HG02870 (cell line): Measurements from ENCODE around the gene SEBOX.

ENCODE experiments used
- ATAC-seq: cut with Tn5 transposase; IDR thresholded peaks from one replicate; pipeline ENCODE4 v1.9.1; 2021; ENCODE audit warnings: mild to moderate bottlenecking, moderate library complexity; ENCODE audit not compliant: unreplicated experiment

SEBOX gene, protein sequence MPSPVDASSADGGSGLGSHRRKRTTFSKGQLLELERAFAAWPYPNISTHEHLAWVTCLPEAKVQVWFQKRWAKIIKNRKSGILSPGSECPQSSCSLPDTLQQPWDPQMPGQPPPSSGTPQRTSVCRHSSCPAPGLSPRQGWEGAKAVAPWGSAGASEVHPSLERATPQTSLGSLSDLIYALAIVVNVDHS

DNA sequence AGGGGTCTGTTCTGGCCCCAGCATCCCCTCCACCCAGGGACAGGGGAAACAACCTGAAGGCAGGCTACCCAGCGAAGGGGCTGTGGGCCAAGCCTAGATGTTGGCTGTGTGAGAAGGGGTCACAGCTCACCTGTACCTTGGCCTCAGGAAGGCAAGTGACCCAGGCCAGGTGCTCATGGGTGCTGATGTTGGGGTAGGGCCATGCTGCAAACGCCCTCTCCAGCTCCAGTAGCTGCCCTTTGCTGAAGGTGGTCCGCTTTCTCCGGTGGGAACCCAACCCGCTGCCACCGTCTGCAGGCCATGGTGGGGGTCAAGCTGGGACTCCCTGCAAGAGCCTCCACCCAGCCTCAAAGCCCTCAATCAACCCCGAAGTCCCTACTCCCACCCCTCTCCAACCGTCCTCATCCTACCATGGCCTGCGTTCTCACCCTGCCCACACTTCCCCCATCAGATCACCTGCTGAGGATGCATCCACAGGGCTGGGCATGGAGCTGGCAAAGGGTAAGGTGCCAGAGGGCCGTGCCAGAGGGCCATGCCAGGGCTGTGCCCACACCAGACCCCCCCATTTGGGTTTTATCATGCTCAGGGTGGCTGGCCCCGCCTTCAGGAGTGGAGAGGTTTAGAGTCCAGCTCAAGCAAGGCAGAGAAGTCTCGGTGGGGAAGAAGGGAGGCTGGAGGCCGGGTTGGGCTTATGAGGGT, at the start of gene SEBOX:
Gene SEBOX (minus strand): TSS at position 535 of the 699 bp plus-strand sequence. CDS start 48 bp downstream, at position 487.
- no peak for ATAC-seq

DNA sequence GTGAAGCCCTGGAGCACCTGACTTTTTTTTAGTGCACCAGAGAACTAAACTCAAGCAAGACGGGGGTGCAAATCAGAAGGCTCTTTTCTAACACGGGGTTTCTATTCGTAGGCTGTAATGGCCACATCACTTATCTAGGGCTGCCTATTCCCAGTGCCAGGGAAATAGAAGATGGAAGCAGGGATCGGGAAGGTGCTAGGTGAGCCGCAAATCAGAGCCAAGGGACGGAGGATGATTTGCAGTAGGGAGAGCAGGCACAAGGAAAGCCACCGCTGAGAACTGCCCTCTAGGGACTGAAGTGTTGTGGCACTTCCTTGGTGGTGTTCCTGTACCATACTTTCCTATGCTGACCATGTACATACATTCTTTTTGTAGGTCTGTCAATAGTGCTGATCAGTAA, 48.8 kb upstream of the SEBOX start:
- no peak for ATAC-seq

DNA sequence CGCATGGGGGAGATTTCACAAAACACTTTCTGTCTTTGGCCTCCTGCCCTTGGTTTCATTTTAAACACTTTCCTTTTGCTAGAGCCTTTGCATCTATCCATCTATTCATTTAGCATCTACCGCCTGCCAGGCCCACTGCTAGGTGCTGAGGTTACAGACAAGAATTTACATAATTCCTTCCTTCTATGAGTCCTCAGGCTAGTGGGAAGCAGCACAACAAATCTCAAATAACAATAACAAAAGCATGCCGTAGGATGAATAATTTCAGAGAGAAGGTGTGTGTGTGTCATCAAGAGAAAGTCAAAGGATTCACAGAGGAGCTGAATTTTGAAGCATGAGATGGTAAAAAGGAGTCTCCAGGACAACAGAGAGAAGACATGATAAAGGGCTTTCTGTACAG, 47.1 kb upstream of the SEBOX start:
- no peak for ATAC-seq

DNA sequence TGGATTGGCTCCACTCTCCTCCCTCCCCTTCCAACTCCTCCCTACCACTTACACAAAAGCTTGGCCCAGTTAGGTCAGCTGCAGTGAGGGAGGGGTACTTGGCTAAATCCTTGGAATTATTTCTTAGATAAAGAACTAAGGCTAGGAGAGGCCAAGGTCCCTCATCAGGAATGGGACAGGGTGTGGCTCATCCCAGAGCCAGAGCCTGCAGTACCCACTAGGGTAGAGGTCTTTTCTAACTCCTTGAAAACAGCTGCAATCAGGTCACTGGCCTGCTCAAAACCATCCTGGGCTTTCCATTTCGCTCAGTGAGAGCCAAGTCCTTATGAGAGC, 42.9 kb upstream of the SEBOX start:
- ATAC-seq: no peak

DNA sequence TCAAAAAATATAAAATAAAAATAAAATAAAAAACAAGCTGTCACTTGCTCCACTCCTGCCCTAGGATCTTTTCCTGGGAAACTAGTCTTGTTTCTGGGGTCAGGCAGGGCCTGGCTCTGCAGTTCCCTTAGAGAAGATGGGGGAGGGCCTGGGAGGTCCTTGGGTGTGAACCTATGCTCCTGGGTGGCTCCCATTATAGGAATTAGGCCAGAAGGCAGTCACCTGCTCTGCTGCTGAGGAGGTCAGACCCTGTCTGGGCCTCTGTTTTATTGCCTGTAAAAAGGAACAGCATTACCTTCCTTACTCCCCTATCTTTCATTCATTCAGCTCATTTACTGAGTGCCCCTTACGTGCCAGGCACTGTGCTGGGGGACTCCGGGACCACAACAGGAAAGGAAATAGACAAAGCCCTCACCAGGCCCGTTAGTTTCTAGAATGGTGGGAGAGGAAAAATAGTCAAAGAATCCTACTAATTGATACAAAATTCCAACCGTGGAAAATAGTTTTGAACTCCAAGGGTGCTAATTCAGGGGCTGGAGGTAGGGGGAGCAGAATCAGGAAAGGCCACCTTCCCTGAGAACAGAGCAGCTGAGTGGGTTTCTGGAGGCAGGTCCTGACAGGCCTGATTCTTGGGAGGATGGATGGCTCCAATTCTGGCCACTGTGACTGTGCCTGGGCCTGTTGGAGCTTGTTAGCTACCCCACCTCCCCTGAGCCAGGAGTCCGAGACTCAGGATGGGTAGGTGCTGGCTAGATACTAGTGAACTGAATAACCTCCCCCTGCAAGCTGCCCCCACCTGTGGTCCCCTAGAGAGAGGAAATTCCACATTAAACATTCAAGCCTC, 42.4 kb upstream of the SEBOX start:
- no peak for ATAC-seq

DNA sequence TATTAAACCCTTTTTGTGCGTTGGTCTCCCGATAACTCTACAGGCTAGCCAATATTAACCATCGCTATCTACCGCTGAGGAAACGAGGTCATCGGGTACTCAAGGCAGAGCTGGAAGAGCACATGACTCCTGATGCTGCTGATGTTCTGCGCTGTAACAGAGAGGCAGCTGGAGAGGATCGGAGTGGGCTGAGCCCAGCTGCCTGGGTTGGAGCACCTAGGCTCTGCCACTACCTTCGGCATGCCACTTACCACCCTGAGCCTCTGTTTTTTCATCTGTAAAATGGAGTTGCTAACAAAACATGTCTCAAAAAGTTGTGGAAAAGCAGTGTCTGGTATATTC, 41.4 kb upstream of the SEBOX start:
- peak; percentile 14 for ATAC-seq

DNA sequence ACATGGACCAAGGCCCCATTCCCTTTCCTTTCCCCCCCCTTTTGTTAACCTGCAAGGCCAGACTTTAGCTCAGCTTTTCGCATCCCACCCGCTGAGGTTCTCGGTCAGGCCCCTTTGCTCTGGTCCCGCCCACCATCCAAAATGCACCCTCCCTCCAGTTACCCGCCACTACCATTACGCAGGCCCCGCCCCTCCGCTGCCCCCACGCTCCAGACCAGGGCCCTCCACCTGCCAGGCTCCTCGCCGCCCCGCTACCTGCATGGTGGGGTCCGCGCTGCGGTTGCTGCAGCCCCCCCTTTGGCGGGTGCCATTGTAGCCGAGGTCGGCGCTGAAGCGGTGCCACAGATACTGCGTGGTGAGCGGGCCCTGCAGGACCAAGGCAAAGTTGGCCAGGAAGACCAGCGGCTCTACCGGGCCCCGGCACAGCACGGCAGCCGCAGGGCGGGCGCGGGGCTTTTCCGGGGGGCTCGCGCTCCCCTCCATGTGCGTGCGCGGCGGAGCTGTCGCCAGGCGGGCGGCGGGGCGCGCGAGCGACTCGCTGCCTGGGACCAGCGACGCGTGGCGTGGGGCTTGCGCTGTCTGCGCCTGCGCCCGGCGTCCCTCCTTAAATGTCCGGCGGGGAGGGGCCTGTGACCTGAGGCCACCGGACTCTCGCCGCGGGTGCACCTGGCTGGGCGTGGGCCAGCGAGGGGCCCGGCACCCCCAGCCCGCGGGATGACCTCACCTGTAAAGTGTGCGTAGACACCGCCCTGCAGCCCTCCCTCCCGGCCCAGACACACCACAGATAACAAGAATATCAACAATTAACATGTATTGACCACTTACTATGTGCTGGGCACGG, 40.9 kb upstream of the SEBOX start, which contains the start of gene SLC46A1:
Gene SLC46A1 (minus strand): TSS at position 581 of the 841 bp plus-strand sequence. CDS start 98 bp downstream, at position 483.
- ATAC-seq: peak; percentile 63

DNA sequence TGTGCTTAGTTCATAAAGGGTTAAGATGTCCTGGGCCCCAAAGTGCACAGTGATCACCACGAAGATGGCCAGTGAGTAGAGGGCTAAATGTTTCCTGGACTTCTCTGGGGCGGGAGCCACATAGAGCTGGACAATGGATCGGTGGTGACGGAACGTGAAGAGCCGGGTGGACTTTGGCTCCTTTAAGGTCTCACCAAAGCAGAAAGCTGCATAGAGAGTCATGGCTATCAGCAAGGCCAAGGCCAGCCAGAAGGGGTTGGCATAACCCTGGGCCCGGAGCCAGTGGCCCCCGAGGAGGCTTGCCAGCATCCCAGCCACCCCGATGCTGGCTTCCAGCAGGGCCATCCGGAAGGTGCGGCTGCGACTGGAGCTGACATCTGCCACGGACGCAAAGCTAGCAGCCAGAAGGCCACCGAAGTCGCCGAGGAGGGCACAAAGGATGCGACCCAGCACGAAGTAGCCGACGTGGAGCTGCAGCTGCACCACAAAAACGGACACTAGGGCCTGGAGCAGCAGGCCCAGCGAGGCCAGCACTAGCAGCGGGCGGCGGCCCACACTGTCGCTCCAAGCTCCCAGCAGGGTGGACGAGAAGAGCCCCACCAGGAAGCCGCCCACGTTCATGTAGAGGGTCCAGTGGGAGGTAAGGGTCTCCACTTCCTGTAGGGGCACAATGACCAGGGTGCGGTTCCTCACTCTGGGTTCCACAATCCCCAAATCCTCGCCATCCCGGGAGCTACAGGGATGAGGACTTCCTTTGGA, 40.0 kb upstream of the SEBOX start:
- ATAC-seq: no peak

DNA sequence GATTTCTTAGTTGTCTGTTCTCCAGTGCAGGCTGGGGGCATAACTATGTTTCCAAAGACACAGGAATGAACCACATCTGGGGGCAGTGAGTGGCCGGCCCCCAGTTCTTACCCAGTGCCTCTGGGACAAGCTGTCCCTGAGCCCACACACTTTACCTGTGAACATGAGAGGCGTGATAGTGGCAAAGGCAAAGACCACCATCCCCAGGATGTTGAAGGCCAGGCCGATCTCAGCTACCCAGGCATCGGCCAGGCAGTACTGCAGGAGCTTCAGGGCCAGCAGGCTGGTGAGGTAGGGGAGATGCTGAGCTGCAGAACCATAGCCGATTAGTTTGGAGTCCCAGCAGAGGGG, 39.4 kb upstream of the SEBOX start:
- ATAC-seq: no peak

DNA sequence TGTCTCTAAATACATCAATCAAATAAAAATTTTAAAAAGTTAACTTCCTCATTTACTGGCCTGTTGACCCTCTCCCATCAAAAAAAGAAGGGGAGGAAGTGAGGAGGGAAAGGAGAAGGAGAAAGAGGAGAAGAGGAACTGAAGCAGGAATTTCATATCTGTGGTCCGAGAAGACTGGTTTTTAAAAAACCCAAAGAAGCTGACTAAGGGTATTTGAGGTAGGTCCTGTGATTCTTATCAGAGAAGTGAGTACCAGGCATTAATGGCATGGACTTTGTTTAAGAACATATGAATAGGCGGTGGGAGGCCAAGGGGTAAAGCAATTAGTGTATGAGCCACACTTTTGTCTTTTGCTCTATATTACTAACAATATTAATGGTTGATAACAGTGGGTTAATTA, 39.0 kb upstream of the SEBOX start:
- no peak for ATAC-seq

DNA sequence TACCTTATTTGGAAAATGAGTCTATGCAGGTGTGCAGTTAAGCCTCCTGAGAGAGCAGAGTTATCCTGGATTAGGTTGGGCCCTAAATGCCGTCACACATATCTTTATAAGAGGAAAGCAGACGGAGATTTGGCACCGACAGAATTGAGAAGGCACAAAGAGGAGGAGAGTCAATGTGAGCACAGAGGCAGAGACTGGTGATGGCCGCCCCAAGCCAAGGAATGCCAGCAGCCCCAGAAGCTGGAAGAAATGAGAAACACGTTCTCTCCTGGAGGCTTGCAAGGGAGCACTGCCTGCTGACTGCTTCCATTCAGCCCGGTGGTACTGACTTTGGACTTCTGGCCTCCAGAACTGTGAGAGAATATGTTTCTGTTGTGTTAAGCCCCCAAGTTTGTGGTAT, 37.8 kb upstream of the SEBOX start:
- ATAC-seq: no peak

DNA sequence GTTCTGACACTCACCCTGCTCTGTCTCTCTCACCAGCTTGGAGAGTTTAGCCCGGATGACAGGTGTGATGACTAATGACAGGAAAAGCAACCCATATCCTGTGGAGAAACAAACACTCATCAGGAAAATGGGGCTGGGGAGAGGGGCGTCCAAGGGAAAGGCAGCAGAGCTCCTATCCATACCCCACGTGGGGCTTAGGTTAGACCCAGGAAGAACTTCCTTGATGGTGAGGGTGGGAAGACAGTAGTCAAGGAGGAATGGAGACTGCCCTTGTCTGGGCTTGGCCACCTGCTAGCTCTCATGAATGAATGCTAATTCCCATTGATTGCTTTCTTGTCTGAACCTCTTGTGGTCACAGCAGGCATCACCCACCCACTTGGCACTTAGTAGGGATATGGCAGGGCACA, 37.2 kb upstream of the SEBOX start:
- ATAC-seq: no peak

DNA sequence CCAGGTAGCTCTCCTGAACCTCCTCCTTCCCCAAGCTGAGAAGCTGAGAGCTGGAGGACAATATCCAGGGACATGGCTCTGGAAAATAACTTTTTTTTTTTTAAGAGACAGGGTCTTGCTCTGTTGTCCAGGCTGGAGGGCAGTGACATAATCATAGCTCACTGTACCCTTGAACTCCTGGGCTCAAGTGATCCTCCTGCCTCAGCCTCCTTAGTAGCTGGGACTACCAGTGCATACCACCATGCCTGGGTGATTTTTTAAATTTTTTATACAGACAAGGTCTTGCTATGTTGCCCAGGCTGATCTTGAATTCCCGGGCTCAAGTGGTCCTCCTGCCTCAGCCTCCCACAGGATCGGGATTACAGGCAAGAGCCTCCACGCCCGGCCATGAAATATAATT, 34.8 kb upstream of the SEBOX start:
- ATAC-seq: no peak

DNA sequence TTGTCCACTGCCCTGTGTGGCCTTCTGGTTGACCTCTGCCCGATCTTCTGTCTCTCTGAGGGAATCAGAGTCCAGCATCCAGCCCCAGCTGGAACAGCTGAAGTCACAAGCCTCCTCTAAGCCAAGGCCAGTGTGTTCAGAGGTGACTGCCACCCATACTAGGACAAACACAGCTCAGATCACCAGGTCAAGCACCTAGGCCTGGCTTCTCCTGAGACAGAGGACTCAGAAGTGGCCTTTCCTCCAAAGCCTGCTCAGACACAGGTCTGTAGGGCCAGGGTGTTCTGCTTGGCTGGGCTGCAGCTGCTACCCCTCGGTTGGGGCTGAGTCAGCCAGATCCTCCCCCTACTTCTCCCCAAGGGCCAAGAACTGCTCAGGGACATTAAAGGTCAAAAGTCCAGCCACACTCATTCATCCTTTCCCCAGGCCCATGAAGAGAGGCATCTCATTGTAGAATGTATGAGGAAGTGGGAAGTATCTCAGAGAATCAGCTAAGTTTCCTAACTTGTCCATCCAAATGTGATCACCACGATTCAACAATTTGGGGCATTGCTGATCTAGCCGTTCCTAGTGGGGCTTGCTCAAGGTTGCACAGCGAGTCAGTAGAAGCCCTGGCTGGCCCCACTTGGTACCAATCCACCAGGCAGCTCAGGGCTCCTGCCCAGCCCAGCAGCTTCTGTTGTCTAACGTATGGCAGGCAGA, 33.4 kb upstream of the SEBOX start:
- ATAC-seq: no peak

DNA sequence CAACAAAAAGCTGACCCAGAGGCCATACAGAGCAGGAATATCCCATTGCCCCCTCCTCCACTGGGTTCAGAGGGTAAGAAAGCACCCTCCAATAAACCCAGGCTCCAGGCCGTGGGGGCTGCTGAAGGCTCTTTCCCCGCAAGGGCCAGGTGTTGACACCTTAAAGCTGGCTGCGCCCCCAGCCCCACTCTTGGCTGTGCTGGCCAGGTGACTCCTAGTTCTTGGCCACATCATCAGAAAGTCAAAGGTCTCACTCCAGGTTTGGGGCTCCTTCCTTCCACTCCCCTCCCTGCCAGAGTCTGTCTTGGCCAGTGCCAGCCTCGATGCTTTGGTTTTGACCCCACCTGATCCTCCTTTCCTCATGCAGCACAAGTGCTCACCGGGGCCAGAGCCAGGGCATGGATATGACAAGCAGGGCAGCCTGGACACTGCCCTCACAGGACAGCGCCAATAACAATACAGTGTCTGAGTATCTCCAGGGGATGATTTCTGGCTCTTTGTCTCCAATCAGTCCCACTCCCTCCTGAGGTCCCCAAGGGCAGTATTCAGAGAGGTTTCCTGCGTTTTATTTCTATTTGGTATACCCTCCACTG, 32.8 kb upstream of the SEBOX start:
- no peak for ATAC-seq

DNA sequence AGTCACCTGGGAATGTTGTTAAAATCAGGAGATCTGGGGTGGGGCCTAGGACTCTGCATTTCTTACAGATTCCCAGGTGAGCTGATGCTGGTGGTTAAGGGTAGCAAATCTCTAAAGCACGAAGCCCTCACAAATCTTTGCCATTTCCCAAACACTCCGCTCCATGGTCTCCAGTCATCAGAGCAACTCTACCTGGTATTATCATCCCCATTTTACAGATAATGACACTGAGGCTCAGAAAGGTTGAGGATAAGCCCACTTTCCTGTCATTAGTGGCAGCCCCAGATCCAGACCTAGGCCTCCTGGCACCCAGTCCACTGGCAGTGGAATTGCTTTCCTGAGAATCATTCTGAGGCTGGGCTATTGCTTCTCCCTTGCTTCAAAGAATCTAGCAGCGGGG, 32.3 kb upstream of the SEBOX start:
- no peak for ATAC-seq

DNA sequence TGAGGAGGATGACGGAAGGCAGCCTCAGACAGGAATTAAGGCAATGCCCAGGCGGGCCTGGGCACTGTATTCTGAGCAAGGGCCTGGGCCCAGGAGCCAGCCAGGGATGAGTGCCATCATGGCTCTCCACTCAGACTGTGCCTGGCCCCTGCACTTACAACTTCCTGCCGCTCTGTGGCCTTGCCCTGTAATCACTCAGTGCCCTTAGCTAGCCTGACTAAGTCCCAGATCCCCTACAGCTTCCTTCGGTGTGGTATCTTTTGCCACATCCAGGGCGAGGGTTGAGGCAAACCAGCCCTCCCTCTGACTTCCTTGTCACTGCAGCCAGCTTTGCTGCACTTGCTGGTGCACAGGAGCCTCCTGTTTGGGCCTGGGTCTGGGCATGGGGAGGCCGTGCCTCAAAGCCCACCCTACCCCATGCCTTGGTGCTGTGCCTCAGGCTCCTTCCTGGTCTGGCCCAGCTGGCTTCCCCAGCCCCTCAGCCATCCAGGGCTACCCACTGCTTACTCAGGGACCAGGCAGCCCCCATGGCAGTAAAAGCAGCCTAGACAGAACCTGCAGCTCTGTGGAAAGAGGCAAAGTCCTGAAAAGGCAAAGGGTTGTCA, 31.7 kb upstream of the SEBOX start:
- ATAC-seq: no peak

DNA sequence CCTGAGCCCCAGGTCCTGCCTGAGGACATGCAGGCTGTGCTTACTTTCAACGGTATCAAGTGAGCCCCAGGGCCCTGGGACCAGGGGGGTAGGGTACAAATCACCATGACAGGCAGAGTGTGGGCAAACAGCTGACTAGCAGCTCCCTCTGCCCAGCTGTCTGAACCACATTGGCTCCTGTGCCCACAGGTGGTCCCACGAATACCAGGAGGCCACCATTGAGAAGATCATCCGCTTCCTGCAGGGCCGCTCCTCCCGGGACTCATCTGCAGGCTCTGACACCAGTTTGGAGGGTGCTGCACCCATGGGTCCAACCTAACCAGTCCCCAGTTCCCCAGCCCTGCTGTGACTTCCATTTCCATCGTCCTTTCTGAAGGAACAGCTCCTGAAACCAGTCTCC, 31.0 kb upstream of the SEBOX start:
- ATAC-seq: no peak

DNA sequence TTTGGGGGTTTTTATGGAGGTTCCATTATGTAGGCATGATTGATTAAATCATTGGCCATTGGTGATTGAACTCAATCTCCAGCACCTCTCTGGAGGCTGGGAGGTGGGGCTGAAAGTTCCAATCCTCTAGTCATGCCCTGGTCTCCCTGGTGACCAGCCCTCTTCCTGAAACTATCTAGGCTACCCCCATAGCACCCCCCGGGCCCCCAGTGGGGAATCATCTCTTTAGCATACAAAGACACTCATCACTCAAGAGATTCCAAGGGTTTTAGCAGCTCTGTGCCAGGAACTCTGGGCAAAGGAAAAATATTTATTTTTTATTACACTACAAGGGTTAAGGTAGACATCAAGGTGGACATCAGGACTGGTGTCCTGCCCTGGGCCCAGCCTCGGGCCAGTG, 30.4 kb upstream of the SEBOX start:
- ATAC-seq: no peak
